ENCODE measurements around the gene SDK1.

Gene SDK1

DNA sequence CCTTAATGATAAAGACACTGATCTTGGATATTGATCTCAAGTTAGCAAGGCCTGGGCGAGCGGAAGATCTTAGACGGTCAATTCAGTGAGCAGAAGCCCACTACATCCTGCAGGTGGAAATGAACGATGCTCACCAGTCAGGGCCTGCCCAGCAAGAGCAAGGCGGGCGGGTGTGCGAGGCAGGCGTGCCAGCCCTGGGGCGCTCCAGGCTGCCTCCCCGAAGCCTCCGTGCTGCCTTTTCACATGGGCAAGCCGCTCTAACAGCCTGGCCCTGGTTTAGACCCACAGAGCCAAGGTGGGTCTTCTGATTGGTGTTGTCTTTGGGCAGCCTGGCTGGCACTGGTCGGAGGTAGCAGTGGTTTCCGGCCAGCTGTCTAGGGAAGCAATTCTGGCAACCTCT lies 906.0 kb downstream of the SDK1 start:
- Histone ChIP-seq H3K4me3 (ENCODE audit: insufficient read depth, low read depth, low read length, poor library complexity, severe bottlenecking) (no peak overlapping the region), H3K4me1 (ENCODE audit: control insufficient read depth, insufficient read depth, low read length, poor library complexity, severe bottlenecking) (no peaks in the 10 kb centered on the region), H3K9me3 (ENCODE audit: control insufficient read depth, low read length) (no peaks in the 10 kb centered on the region), H3K27me3 (replicated peaks; ENCODE audit: control insufficient read depth, insufficient read depth, low read length, poor library complexity, severe bottlenecking) (no peaks in the 10 kb centered on the region), H3K27ac (ENCODE audit: insufficient read depth, low read length, poor library complexity, severe bottlenecking) (no peak overlapping the region), H3K36me3 (ENCODE audit: control insufficient read depth, insufficient read depth, low read length) (no peaks in the 10 kb centered on the region)
- DNase-seq: no peak

DNA sequence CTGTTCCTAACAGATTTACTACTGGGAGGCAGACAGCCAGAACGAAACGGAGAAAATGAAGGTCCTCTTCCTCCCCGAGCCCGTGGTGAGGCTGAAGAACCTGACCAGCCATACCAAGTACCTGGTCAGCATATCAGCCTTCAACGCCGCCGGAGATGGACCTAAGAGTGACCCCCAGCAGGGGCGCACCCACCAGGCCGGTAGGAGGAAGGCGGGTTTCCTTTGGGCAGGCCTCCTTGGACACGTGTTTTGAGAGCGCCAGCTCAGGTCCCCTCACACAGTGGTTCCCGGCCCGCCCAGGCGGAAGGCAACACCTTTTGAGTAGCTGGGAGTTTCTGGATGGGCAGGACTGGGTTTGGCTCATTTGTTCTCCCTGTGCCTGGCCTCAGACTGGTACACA lies 907.0 kb downstream of the SDK1 start:
- DNase-seq: no peak
- Histone ChIP-seq H3K4me1 (ENCODE audit: control insufficient read depth, insufficient read depth, low read length, poor library complexity, severe bottlenecking) (no peaks in the 10 kb centered on the region), H3K36me3 (ENCODE audit: control insufficient read depth, insufficient read depth, low read length) (no peaks in the 10 kb centered on the region), H3K9me3 (ENCODE audit: control insufficient read depth, low read length) (no peaks in the 10 kb centered on the region), H3K27ac (ENCODE audit: insufficient read depth, low read length, poor library complexity, severe bottlenecking) (no peak overlapping the region), H3K4me3 (ENCODE audit: insufficient read depth, low read depth, low read length, poor library complexity, severe bottlenecking) (no peak overlapping the region), H3K27me3 (replicated peaks; ENCODE audit: control insufficient read depth, insufficient read depth, low read length, poor library complexity, severe bottlenecking) (no peaks in the 10 kb centered on the region)

- no peaks in the 10 kb centered on the region for H3K36me3 ChIP-seq (ENCODE audit: control insufficient read depth, insufficient read depth, low read length)
- no peak for DNase-seq
- H3K4me3 ChIP-seq (ENCODE audit: insufficient read depth, low read depth, low read length, poor library complexity, severe bottlenecking): no peak overlapping the region
- no peaks in the 10 kb centered on the region for H3K4me1 ChIP-seq (ENCODE audit: control insufficient read depth, insufficient read depth, low read length, poor library complexity, severe bottlenecking)
- no peak overlapping the region for H3K27ac ChIP-seq (ENCODE audit: insufficient read depth, low read length, poor library complexity, severe bottlenecking)
- no peaks in the 10 kb centered on the region for H3K27me3 ChIP-seq (replicated peaks; ENCODE audit: control insufficient read depth, insufficient read depth, low read length, poor library complexity, severe bottlenecking)
- H3K9me3 ChIP-seq (ENCODE audit: control insufficient read depth, low read length): no peaks in the 10 kb centered on the region
Observed at GRCh38 chr7:4208586-4208985, 907.5 kb downstream of the SDK1 start.

DNA sequence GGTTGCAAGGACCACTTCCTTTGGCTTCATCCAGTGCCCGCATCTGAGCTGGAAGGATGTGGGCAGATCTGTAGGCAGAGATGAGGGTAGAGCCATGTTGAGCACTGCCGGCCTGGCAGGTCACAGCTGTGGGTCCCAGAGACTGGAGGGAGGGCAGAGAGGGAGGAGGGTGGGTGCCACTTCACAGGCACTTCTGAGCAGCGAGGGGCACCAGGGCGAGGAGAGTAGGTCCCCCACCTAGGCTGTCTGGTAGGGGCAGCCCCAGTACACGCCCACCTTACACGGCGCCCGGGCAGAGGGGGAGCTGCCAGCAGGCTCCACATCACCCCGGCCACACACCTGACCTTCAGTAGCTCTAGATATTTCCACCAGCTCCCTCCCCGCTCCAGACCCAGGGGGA lies 908.1 kb downstream of the SDK1 start:
- Histone ChIP-seq H3K9me3 (ENCODE audit: control insufficient read depth, low read length) (no peaks in the 10 kb centered on the region), H3K27ac (ENCODE audit: insufficient read depth, low read length, poor library complexity, severe bottlenecking) (no peak overlapping the region), H3K36me3 (ENCODE audit: control insufficient read depth, insufficient read depth, low read length) (no peaks in the 10 kb centered on the region), H3K27me3 (replicated peaks; ENCODE audit: control insufficient read depth, insufficient read depth, low read length, poor library complexity, severe bottlenecking) (no peaks in the 10 kb centered on the region), H3K4me1 (ENCODE audit: control insufficient read depth, insufficient read depth, low read length, poor library complexity, severe bottlenecking) (no peaks in the 10 kb centered on the region), H3K4me3 (ENCODE audit: insufficient read depth, low read depth, low read length, poor library complexity, severe bottlenecking) (no peak overlapping the region)
- DNase-seq: no peak

DNA sequence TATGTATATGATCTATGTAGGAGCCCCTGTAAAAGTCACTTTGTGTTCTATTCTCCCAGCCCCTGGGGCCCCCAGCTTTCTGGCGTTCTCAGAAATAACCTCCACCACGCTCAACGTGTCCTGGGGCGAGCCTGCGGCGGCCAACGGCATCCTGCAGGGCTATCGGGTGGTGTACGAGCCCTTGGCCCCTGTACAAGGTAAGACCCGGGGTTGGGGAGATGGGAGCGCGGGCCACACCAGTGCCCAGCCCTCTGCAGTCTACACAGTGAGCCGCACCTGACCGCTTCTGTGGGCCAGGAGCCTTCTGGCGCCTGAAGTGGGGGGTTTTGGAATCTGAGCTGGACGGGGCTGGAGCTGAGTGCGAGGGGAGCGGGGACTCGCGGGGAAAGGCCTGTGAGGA lies 908.9 kb downstream of the SDK1 start:
- no peak for DNase-seq
- H3K4me1 ChIP-seq (ENCODE audit: control insufficient read depth, insufficient read depth, low read length, poor library complexity, severe bottlenecking): no peaks in the 10 kb centered on the region
- no peak overlapping the region for H3K4me3 ChIP-seq (ENCODE audit: insufficient read depth, low read depth, low read length, poor library complexity, severe bottlenecking)
- no peaks in the 10 kb centered on the region for H3K9me3 ChIP-seq (ENCODE audit: control insufficient read depth, low read length)
- no peaks in the 10 kb centered on the region for H3K36me3 ChIP-seq (ENCODE audit: control insufficient read depth, insufficient read depth, low read length)
- no peaks in the 10 kb centered on the region for H3K27me3 ChIP-seq (replicated peaks; ENCODE audit: control insufficient read depth, insufficient read depth, low read length, poor library complexity, severe bottlenecking)
- no peak overlapping the region for H3K27ac ChIP-seq (ENCODE audit: insufficient read depth, low read length, poor library complexity, severe bottlenecking)

- no peaks in the 10 kb centered on the region for H3K4me1 ChIP-seq (ENCODE audit: control insufficient read depth, insufficient read depth, low read length, poor library complexity, severe bottlenecking)
- no peak overlapping the region for H3K27ac ChIP-seq (ENCODE audit: insufficient read depth, low read length, poor library complexity, severe bottlenecking)
- H3K27me3 ChIP-seq (replicated peaks; ENCODE audit: control insufficient read depth, insufficient read depth, low read length, poor library complexity, severe bottlenecking): no peaks in the 10 kb centered on the region
- no peak for DNase-seq
- H3K9me3 ChIP-seq (ENCODE audit: control insufficient read depth, low read length): no peaks in the 10 kb centered on the region
- H3K36me3 ChIP-seq (ENCODE audit: control insufficient read depth, insufficient read depth, low read length): no peaks in the 10 kb centered on the region
- H3K4me3 ChIP-seq (ENCODE audit: insufficient read depth, low read depth, low read length, poor library complexity, severe bottlenecking): no peak overlapping the region
Observed at GRCh38 chr7:4210821-4211220, 909.8 kb downstream of the SDK1 start.

- no peak overlapping the region for H3K4me3 ChIP-seq (ENCODE audit: insufficient read depth, low read depth, low read length, poor library complexity, severe bottlenecking)
- no peaks in the 10 kb centered on the region for H3K4me1 ChIP-seq (ENCODE audit: control insufficient read depth, insufficient read depth, low read length, poor library complexity, severe bottlenecking)
- H3K27ac ChIP-seq (ENCODE audit: insufficient read depth, low read length, poor library complexity, severe bottlenecking): no peak overlapping the region
- H3K9me3 ChIP-seq (ENCODE audit: control insufficient read depth, low read length): no peaks in the 10 kb centered on the region
- no peaks in the 10 kb centered on the region for H3K27me3 ChIP-seq (replicated peaks; ENCODE audit: control insufficient read depth, insufficient read depth, low read length, poor library complexity, severe bottlenecking)
- DNase-seq: no peak
- H3K36me3 ChIP-seq (ENCODE audit: control insufficient read depth, insufficient read depth, low read length): no peaks in the 10 kb centered on the region
Observed at GRCh38 chr7:4211261-4211660, 910.2 kb downstream of the SDK1 start.

GRCh38 chr7:4212376-4212775 lies 911.3 kb downstream of the SDK1 start:
- DNase-seq: no peak
- no peak overlapping the region for H3K27ac ChIP-seq (ENCODE audit: insufficient read depth, low read length, poor library complexity, severe bottlenecking)
- H3K9me3 ChIP-seq (ENCODE audit: control insufficient read depth, low read length): no peaks in the 10 kb centered on the region

GRCh38 chr7:4214291-4215155 lies 913.5 kb downstream of the SDK1 start:
- H3K9me3 ChIP-seq (ENCODE audit: control insufficient read depth, low read length): no peaks in the 10 kb centered on the region
- no peaks in the 10 kb centered on the region for H3K27me3 ChIP-seq (replicated peaks; ENCODE audit: control insufficient read depth, insufficient read depth, low read length, poor library complexity, severe bottlenecking)
- DNase-seq: no peak

More at GRCh38 chr7:4212376-4212775, 911.3 kb downstream of the SDK1 start:
- Histone ChIP-seq H3K4me3 (ENCODE audit: insufficient read depth, low read depth, low read length, poor library complexity, severe bottlenecking) (no peak overlapping the region), H3K27me3 (replicated peaks; ENCODE audit: control insufficient read depth, insufficient read depth, low read length, poor library complexity, severe bottlenecking) (no peaks in the 10 kb centered on the region), H3K36me3 (ENCODE audit: control insufficient read depth, insufficient read depth, low read length) (no peaks in the 10 kb centered on the region), H3K4me1 (ENCODE audit: control insufficient read depth, insufficient read depth, low read length, poor library complexity, severe bottlenecking) (no peaks in the 10 kb centered on the region)

GRCh38 chr7:4215176-4215720 lies 914.2 kb downstream of the SDK1 start:
- Histone ChIP-seq H3K27ac (ENCODE audit: insufficient read depth, low read length, poor library complexity, severe bottlenecking) (no peak overlapping the region), H3K9me3 (ENCODE audit: control insufficient read depth, low read length) (no peaks in the 10 kb centered on the region), H3K36me3 (ENCODE audit: control insufficient read depth, insufficient read depth, low read length) (no peaks in the 10 kb centered on the region), H3K4me3 (ENCODE audit: insufficient read depth, low read depth, low read length, poor library complexity, severe bottlenecking) (no peak overlapping the region), H3K4me1 (ENCODE audit: control insufficient read depth, insufficient read depth, low read length, poor library complexity, severe bottlenecking) (no peaks in the 10 kb centered on the region), H3K27me3 (replicated peaks; ENCODE audit: control insufficient read depth, insufficient read depth, low read length, poor library complexity, severe bottlenecking) (no peaks in the 10 kb centered on the region)
- DNase-seq: no peak

More at GRCh38 chr7:4214291-4215155, 913.5 kb downstream of the SDK1 start:
- no peak overlapping the region for H3K27ac ChIP-seq (ENCODE audit: insufficient read depth, low read length, poor library complexity, severe bottlenecking)
- H3K4me1 ChIP-seq (ENCODE audit: control insufficient read depth, insufficient read depth, low read length, poor library complexity, severe bottlenecking): no peaks in the 10 kb centered on the region
- H3K4me3 ChIP-seq (ENCODE audit: insufficient read depth, low read depth, low read length, poor library complexity, severe bottlenecking): no peak overlapping the region
- no peaks in the 10 kb centered on the region for H3K36me3 ChIP-seq (ENCODE audit: control insufficient read depth, insufficient read depth, low read length)

All from effector memory CD4-positive, alpha-beta T cell (primary cell).